GM12891 (cell line): ENCODE results near the gene SMIM8.

Experiments used
- DNase-seq: peaks from one replicate; pipeline ENCODE4 v3.0.0; 2011; ENCODE audit warnings: low spot score; ENCODE audit not compliant: insufficient read length
- FAIRE-seq: peaks from 2 replicates; lab custom pipeline; 2011; peaks lifted over from hg19 to GRCh38; lab: Jason Lieb, UNC
- PAX5 ChIP-seq: IDR thresholded peaks from 2 replicates; pipeline ENCODE4 v1.6.1; 2011; ENCODE audit warnings: low read length, moderate library complexity, mild to moderate bottlenecking; ENCODE audit not compliant: insufficient read depth, severe bottlenecking
- POLR2A ChIP-seq: IDR thresholded peaks from 2 replicates; pipeline ENCODE4 v1.6.1; 2011; ENCODE audit warnings: low read depth, low read length, control low read depth
- POLR2AphosphoS5 ChIP-seq: IDR thresholded peaks from 2 replicates; pipeline ENCODE4 v1.6.1; 2011; ENCODE audit warnings: low read depth, low read length, control low read depth
- POU2F2 ChIP-seq: IDR thresholded peaks from 2 replicates; pipeline ENCODE4 v1.6.1; 2011; ENCODE audit warnings: low read depth, mild to moderate bottlenecking, control low read depth, low read length, moderate library complexity
- SPI1 ChIP-seq: IDR thresholded peaks from 2 replicates; pipeline ENCODE4 v1.6.1; 2011; ENCODE audit warnings: low read depth, low read length, control low read depth
- TAF1 ChIP-seq: IDR thresholded peaks from 2 replicates; pipeline ENCODE4 v1.6.1; 2011; ENCODE audit warnings: low read depth, low read length, control low read depth

SMIM8 gene

GRCh38 chr6:87375315-87375714 lies 52.9 kb downstream of the SMIM8 start:
- no peak for FAIRE-seq
- TF ChIP-seq TAF1 (no peak), SPI1 (no peak), PAX5 (no peak), POLR2AphosphoS5 (no peak), POU2F2 (no peak), POLR2A (no peak)
- DNase-seq = no peak

GRCh38 chr6:87376643-87377042 lies 54.3 kb downstream of the SMIM8 start:
- TF ChIP-seq POLR2AphosphoS5 (no peak), POLR2A (no peak), TAF1 (no peak), POU2F2 (no peak), SPI1 (no peak), PAX5 (no peak)
- DNase-seq (no peak), FAIRE-seq (no peak)

GRCh38 chr6:87378947-87379346 lies 56.6 kb downstream of the SMIM8 start:
- FAIRE-seq = no peak

GRCh38 chr6:87382861-87383260 lies 60.5 kb downstream of the SMIM8 start:
- DNase-seq (no peak), FAIRE-seq (no peak)

More at GRCh38 chr6:87378947-87379346, 56.6 kb downstream of the SMIM8 start:
- no peak for DNase-seq
- TF ChIP-seq POU2F2 = no peak
- TF ChIP-seq POLR2AphosphoS5 = no peak
- no peak for TF ChIP-seq PAX5
- no peak for TF ChIP-seq TAF1
- no peak for TF ChIP-seq POLR2A
- no peak for TF ChIP-seq SPI1

GRCh38 chr6:87384038-87384437 lies 61.6 kb downstream of the SMIM8 start:
- no peak for DNase-seq
- no peak for FAIRE-seq
- no peak for TF ChIP-seq POLR2A
- TF ChIP-seq POU2F2 = no peak
- TF ChIP-seq POLR2AphosphoS5 = no peak
- TF ChIP-seq PAX5 = no peak
- TF ChIP-seq SPI1 = no peak
- TF ChIP-seq TAF1 = no peak

More at GRCh38 chr6:87382861-87383260, 60.5 kb downstream of the SMIM8 start:
- TF ChIP-seq SPI1 = no peak
- no peak for TF ChIP-seq PAX5
- TF ChIP-seq POU2F2 = no peak
- TF ChIP-seq TAF1 = no peak
- no peak for TF ChIP-seq POLR2A
- no peak for TF ChIP-seq POLR2AphosphoS5

GRCh38 chr6:87384449-87384848 lies 62.1 kb downstream of the SMIM8 start:
- TF ChIP-seq SPI1 = no peak
- no peak for TF ChIP-seq POU2F2
- no peak for TF ChIP-seq POLR2A
- no peak for TF ChIP-seq POLR2AphosphoS5
- TF ChIP-seq PAX5 = no peak
- TF ChIP-seq TAF1 = no peak
- DNase-seq = no peak
- no peak for FAIRE-seq

- no peak for TF ChIP-seq TAF1
- no peak for TF ChIP-seq POU2F2
- no peak for TF ChIP-seq SPI1
- no peak for TF ChIP-seq POLR2A
- no peak for TF ChIP-seq PAX5
- TF ChIP-seq POLR2AphosphoS5 = no peak
- DNase-seq = no peak
- FAIRE-seq = peak; percentile 69
Observed at GRCh38 chr6:87391334-87391733, 68.9 kb downstream of the SMIM8 start.
